WTC11 (cell line): ENCODE measurements around the gene C2orf49. TPM values are rescaled to one million over a fixed set of nuclear protein-coding genes. Genes with fewer than 3 reads are reported as not detected.

Experiments
- ATAC-seq: fragments of 200-7000 bp; cut with Tn5 transposase; 2 replicates; pipeline ENCODE4 v1.10.0; 2021; ENCODE audit warnings: mild to moderate bottlenecking, moderate library complexity
- CTCF ChIA-PET: fragments of 300-600 bp; sonication (Branson Sonifier 250); formaldehyde crosslinking; loops from one replicate; lab custom pipeline; 2021; ENCODE audit warnings: antibody characterized with exemption; lab: Charles Lee
- POLR2A ChIA-PET: fragments of 350-600 bp; sonication (Branson Sonifier 250); formaldehyde crosslinking; loops from one replicate; lab custom pipeline; 2021; ENCODE audit warnings: antibody characterized with exemption; lab: Charles Lee
- DNase-seq: peaks from one replicate; pipeline ENCODE4 v3.0.0; 2021; ENCODE audit warnings: low spot score
- H3K27ac Mint-ChIP-seq: 2 replicates; pipeline ENCODE4 v1.8.0; 2021; ENCODE audit warnings: mixed read lengths
- H3K27me3 Mint-ChIP-seq: 2 replicates; pipeline ENCODE4 v1.8.0; 2021; ENCODE audit warnings: low read depth, mild to moderate bottlenecking, moderate library complexity, mixed read lengths
- H3K36me3 Mint-ChIP-seq: 2 replicates; pipeline ENCODE4 v1.8.0; 2021; ENCODE audit warnings: mixed read lengths
- H3K4me1 Mint-ChIP-seq: 2 replicates; pipeline ENCODE4 v1.8.0; 2022; ENCODE audit warnings: mixed read lengths
- H3K4me3 Mint-ChIP-seq: 2 replicates; pipeline ENCODE4 v1.8.0; 2021; ENCODE audit warnings: mild to moderate bottlenecking, moderate library complexity, mixed read lengths
- H3K9me3 Mint-ChIP-seq: 2 replicates; pipeline ENCODE4 v1.8.0; 2021; ENCODE audit warnings: mixed read lengths
- AFF4 ChIP-seq: sonication (generic); formaldehyde crosslinking; IDR thresholded peaks from 2 replicates; pipeline ENCODE4 v1.8.1; 2023; ENCODE audit warnings: mild to moderate bottlenecking, missing genetic modification reagents, borderline replicate concordance
- ELF4 ChIP-seq: sonication (generic); formaldehyde crosslinking; IDR thresholded peaks from 2 replicates; pipeline ENCODE4 v1.8.1; 2022; ENCODE audit warnings: low read depth, mild to moderate bottlenecking, moderate library complexity, missing genetic modification reagents
- GRHL2 ChIP-seq: fragments of 250-450 bp; sonication (Bioruptor Pico); IDR thresholded peaks from 2 replicates; pipeline ENCODE4 v1.8.0; 2022; ENCODE audit warnings: mild to moderate bottlenecking, moderate library complexity; ENCODE audit not compliant: insufficient replicate concordance, severe bottlenecking
- JAZF1 ChIP-seq: fragments of 250-450 bp; sonication (Bioruptor Pico); IDR thresholded peaks from 2 replicates; pipeline ENCODE4 v1.9.0; 2021; ENCODE audit warnings: moderate library complexity, mild to moderate bottlenecking, inconsistent platforms
- KAT7 ChIP-seq: sonication (generic); formaldehyde crosslinking; IDR thresholded peaks from 2 replicates; pipeline ENCODE4 v1.8.1; 2023; ENCODE audit warnings: missing genetic modification reagents, mild to moderate bottlenecking, borderline replicate concordance
- NFATC4 ChIP-seq: fragments of 250-450 bp; sonication (Bioruptor Pico); IDR thresholded peaks from 2 replicates; pipeline ENCODE4 v1.9.0; 2021; ENCODE audit warnings: mild to moderate bottlenecking
- NFE2L1 ChIP-seq: sonication (generic); formaldehyde crosslinking; IDR thresholded peaks from 2 replicates; pipeline ENCODE4 v1.8.1; 2023; ENCODE audit warnings: missing genetic modification reagents
- NR1H2 ChIP-seq: sonication (generic); formaldehyde crosslinking; IDR thresholded peaks from 2 replicates; pipeline ENCODE4 v1.9.0; 2021; ENCODE audit warnings: mild to moderate bottlenecking, moderate library complexity, missing genetic modification reagents
- PRRX2 ChIP-seq: fragments of 250-450 bp; sonication (Bioruptor Pico); IDR thresholded peaks from 2 replicates; pipeline ENCODE4 v1.8.0; 2021; ENCODE audit warnings: mild to moderate bottlenecking
- ZNF317 ChIP-seq: sonication (generic); formaldehyde crosslinking; IDR thresholded peaks from 2 replicates; pipeline ENCODE4 v1.8.1; 2023; ENCODE audit warnings: low read depth, mild to moderate bottlenecking, moderate library complexity, missing genetic modification reagents, borderline replicate concordance
- ZNF396 ChIP-seq: fragments of 250-450 bp; sonication (Bioruptor Pico); IDR thresholded peaks from 2 replicates; pipeline ENCODE4 v1.8.0; 2021; ENCODE audit warnings: mild to moderate bottlenecking, moderate library complexity, borderline replicate concordance
- ZNF416 ChIP-seq: fragments of 250-450 bp; sonication (Bioruptor Pico); IDR thresholded peaks from 2 replicates; pipeline ENCODE4 v1.9.0; 2021; ENCODE audit warnings: mild to moderate bottlenecking, inconsistent platforms
- total RNA-seq: library from RNA; stranded (reverse); gene quantifications from 3 replicates; pipeline ENCODE4 v1.2.3, GENCODE V29; 2021
- TF ChIP-seq, protein P1 (sequence below): sonication (generic); formaldehyde crosslinking; IDR thresholded peaks from 2 replicates; pipeline ENCODE4 v1.8.1; 2022; ENCODE audit warnings: missing genetic modification reagents, borderline replicate concordance
- TF ChIP-seq, protein P2 (sequence below): fragments of 200-600 bp; IDR thresholded peaks from 2 replicates; pipeline ENCODE4 v1.8.0; 2022; ENCODE audit warnings: antibody characterized with exemption
- TF ChIP-seq, protein P3 (sequence below): sonication (generic); formaldehyde crosslinking; IDR thresholded peaks from 2 replicates; pipeline ENCODE4 v1.8.0; 2022; ENCODE audit warnings: mild to moderate bottlenecking, missing genetic modification reagents
- TF ChIP-seq, protein P4 (sequence below): sonication (generic); formaldehyde crosslinking; conservative IDR thresholded peaks from 2 replicates; pipeline ENCODE4 v1.8.1; 2023; ENCODE audit warnings: mild to moderate bottlenecking, low read depth, missing genetic modification reagents, moderate library complexity
- TF ChIP-seq, protein P5 (sequence below): sonication (generic); formaldehyde crosslinking; conservative IDR thresholded peaks from 2 replicates; pipeline ENCODE4 v1.8.1; 2022; ENCODE audit warnings: mild to moderate bottlenecking, missing genetic modification reagents

The C2orf49 gene
- total RNA-seq, 1 experiment from 2014 or later, result 15.9 TPM

DNA sequence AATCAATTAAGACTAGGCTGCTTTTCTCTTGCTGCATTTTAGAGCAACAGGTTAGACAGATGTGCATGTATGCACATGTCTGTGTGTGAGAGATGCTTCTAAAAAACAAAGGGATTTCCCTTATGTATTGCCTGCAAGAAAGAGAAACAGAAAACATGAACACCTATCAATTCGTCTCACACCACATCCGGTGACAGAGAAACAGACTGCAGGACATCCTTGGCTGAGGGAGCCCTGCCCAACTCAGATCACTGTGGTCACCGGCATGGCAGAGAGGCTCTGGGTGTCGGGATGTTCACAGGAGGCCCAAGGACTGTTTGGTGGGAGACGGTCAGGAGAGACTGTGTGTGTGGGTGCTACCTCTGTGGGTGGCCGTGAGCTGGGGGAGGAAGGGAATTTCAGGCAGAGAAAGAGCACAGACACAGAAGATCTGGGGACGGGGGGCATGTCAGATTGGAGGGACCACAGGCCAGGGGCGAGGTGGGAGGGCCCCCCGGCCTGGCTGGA is 36.6 kb downstream of the C2orf49 start (continued):
- TF ChIP-seq, protein P1, sequence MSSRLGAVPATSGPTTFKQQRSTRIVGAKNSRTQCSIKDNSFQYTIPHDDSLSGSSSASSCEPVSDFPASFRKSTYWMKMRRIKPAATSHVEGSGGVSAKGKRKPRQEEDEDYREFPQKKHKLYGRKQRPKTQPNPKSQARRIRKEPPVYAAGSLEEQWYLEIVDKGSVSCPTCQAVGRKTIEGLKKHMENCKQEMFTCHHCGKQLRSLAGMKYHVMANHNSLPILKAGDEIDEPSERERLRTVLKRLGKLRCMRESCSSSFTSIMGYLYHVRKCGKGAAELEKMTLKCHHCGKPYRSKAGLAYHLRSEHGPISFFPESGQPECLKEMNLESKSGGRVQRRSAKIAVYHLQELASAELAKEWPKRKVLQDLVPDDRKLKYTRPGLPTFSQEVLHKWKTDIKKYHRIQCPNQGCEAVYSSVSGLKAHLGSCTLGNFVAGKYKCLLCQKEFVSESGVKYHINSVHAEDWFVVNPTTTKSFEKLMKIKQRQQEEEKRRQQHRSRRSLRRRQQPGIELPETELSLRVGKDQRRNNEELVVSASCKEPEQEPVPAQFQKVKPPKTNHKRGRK (CRISPR knock-in tag), result no peak
- TF ChIP-seq, protein P2, sequence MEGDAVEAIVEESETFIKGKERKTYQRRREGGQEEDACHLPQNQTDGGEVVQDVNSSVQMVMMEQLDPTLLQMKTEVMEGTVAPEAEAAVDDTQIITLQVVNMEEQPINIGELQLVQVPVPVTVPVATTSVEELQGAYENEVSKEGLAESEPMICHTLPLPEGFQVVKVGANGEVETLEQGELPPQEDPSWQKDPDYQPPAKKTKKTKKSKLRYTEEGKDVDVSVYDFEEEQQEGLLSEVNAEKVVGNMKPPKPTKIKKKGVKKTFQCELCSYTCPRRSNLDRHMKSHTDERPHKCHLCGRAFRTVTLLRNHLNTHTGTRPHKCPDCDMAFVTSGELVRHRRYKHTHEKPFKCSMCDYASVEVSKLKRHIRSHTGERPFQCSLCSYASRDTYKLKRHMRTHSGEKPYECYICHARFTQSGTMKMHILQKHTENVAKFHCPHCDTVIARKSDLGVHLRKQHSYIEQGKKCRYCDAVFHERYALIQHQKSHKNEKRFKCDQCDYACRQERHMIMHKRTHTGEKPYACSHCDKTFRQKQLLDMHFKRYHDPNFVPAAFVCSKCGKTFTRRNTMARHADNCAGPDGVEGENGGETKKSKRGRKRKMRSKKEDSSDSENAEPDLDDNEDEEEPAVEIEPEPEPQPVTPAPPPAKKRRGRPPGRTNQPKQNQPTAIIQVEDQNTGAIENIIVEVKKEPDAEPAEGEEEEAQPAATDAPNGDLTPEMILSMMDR, result no peak
- TF ChIP-seq PRRX2 (CRISPR knock-in tag) (no peak), NR1H2 (CRISPR knock-in tag) (no peak)

DNA sequence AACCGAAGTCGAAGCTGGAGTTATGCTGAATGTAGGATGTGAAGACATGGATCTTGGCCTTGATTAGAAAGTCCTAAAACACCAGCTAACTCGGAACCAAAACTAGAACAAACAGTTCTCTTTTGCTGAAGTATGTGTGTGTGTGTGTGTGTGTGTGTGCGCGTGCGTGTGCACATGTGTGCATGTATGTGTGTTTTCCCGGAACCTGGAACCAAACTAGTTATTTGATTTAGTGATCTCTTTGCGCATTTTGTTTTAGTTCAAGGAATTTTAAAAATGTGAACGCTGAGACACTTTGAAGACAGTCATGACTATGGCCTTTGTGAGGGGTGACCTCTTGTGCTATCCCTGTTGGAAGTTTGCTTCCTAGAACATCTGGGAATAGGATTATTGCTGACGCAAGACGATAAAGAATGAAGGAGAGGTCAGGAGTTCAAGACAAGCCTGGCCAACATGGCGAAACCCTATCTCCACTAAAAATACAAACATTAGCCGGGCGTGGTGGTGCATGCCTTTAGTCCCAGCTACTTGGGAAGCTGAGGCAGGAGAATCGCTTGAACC is 37.7 kb downstream of the C2orf49 start:
- no peak overlapping the region for H3K4me3 Mint-ChIP-seq
- H3K36me3 Mint-ChIP-seq, result peaks cover 10% of the 10 kb centered on the region
- no peak for DNase-seq
- CTCF ChIA-PET, result interaction anchor here (0.9 kb wide), 1 partner anchor 146 kb away, joined by 3 read pairs; no protein-coding TSS in a partner anchor
- no peak for ATAC-seq
- no peaks in the 10 kb centered on the region for H3K27me3 Mint-ChIP-seq
- H3K27ac Mint-ChIP-seq, result no peak overlapping the region
- POLR2A ChIA-PET, result no interaction called here
- H3K9me3 Mint-ChIP-seq, result no peaks in the 10 kb centered on the region
- TF ChIP-seq, protein P3, sequence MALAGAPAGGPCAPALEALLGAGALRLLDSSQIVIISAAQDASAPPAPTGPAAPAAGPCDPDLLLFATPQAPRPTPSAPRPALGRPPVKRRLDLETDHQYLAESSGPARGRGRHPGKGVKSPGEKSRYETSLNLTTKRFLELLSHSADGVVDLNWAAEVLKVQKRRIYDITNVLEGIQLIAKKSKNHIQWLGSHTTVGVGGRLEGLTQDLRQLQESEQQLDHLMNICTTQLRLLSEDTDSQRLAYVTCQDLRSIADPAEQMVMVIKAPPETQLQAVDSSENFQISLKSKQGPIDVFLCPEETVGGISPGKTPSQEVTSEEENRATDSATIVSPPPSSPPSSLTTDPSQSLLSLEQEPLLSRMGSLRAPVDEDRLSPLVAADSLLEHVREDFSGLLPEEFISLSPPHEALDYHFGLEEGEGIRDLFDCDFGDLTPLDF (CRISPR knock-in tag), result no peak
- TF ChIP-seq KAT7 (CRISPR knock-in tag), result no peak
- TF ChIP-seq ZNF317 (CRISPR knock-in tag), result no peak
- TF ChIP-seq ZNF416 (CRISPR knock-in tag), result no peak
- no peak for TF ChIP-seq GRHL2 (CRISPR knock-in tag)
- TF ChIP-seq ELF4, result no peak
- no peaks in the 10 kb centered on the region for H3K4me1 Mint-ChIP-seq

DNA sequence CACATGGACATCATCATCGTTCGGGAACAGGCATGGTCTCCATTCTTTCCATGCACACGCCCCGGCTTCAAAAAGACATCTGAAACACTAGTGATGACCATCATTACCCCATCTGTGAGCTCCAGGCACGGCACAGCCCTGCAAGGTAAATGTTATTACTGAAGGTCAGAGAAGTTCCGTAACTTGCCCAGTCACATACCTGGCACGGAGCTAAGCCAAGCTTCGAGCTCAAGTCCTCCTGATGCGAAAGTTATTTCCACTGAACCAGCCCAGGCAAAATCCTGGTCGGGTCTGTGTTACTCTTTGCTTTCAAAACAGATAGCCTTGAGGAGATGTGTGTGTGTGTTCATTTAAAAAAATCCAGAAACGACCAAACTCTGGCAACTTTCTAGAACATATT is 38.7 kb downstream of the C2orf49 start:
- Mint-ChIP-seq H3K27ac (no peak overlapping the region), H3K4me1 (no peaks in the 10 kb centered on the region), H3K4me3 (no peak overlapping the region), H3K36me3 (peaks cover 10% of the 10 kb centered on the region), H3K27me3 (no peaks in the 10 kb centered on the region), H3K9me3 (no peaks in the 10 kb centered on the region)
- no peak for DNase-seq
- ATAC-seq, result no peak
- TF ChIP-seq NFATC4 (CRISPR knock-in tag), result no peak
- no peak for TF ChIP-seq AFF4 (CRISPR knock-in tag)
- TF ChIP-seq, protein P4, sequence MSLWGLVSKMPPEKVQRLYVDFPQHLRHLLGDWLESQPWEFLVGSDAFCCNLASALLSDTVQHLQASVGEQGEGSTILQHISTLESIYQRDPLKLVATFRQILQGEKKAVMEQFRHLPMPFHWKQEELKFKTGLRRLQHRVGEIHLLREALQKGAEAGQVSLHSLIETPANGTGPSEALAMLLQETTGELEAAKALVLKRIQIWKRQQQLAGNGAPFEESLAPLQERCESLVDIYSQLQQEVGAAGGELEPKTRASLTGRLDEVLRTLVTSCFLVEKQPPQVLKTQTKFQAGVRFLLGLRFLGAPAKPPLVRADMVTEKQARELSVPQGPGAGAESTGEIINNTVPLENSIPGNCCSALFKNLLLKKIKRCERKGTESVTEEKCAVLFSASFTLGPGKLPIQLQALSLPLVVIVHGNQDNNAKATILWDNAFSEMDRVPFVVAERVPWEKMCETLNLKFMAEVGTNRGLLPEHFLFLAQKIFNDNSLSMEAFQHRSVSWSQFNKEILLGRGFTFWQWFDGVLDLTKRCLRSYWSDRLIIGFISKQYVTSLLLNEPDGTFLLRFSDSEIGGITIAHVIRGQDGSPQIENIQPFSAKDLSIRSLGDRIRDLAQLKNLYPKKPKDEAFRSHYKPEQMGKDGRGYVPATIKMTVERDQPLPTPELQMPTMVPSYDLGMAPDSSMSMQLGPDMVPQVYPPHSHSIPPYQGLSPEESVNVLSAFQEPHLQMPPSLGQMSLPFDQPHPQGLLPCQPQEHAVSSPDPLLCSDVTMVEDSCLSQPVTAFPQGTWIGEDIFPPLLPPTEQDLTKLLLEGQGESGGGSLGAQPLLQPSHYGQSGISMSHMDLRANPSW (CRISPR knock-in tag), result no peak
- no peak for TF ChIP-seq JAZF1 (CRISPR knock-in tag)
- TF ChIP-seq ZNF416 (CRISPR knock-in tag), result no peak
- TF ChIP-seq, protein P5, sequence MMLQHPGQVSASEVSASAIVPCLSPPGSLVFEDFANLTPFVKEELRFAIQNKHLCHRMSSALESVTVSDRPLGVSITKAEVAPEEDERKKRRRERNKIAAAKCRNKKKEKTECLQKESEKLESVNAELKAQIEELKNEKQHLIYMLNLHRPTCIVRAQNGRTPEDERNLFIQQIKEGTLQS (CRISPR knock-in tag), result no peak
- TF ChIP-seq ZNF396 (CRISPR knock-in tag), result no peak
- no peak for TF ChIP-seq NFE2L1 (CRISPR knock-in tag)
- TF ChIP-seq, all 79 proteins: peak for 0
- CTCF ChIA-PET, result no interaction called here
- POLR2A ChIA-PET, result no interaction called here
